ENCODE data around the gene MAS1L.

The MAS1L gene

GRCh38 chr6:29496961-29497360 is 9.2 kb upstream of the MAS1L start:
- no peaks in the 10 kb centered on the region for H3K9me3 ChIP-seq (ENCODE audit: severe bottlenecking)
- no peak overlapping the region for H3K27ac ChIP-seq
- TF ChIP-seq CTCF (IDR thresholded peaks at IDR 0.05; ENCODE audit: low read depth, low read length) = no peak
- DNase-seq = no peak
- no peaks in the 10 kb centered on the region for H3K27me3 ChIP-seq (ENCODE audit: insufficient read depth, low read depth, severe bottlenecking)
- H3K4me3 ChIP-seq (ENCODE audit: low read depth, low read length) = no peak overlapping the region
- H3K36me3 ChIP-seq = no peaks in the 10 kb centered on the region

GRCh38 chr6:29495571-29495970 is 7.8 kb upstream of the MAS1L start:
- no peak for DNase-seq
- no peak overlapping the region for H3K27ac ChIP-seq
- H3K4me3 ChIP-seq (ENCODE audit: low read depth, low read length) = no peak overlapping the region
- H3K27me3 ChIP-seq (ENCODE audit: insufficient read depth, low read depth, severe bottlenecking) = no peaks in the 10 kb centered on the region
- no peak for TF ChIP-seq CTCF (IDR thresholded peaks at IDR 0.05; ENCODE audit: low read depth, low read length)
- H3K9me3 ChIP-seq (ENCODE audit: severe bottlenecking) = no peaks in the 10 kb centered on the region
- no peaks in the 10 kb centered on the region for H3K36me3 ChIP-seq

- H3K9me3 ChIP-seq (ENCODE audit: severe bottlenecking) = no peaks in the 10 kb centered on the region
- no peak for DNase-seq
- no peaks in the 10 kb centered on the region for H3K36me3 ChIP-seq
- H3K4me3 ChIP-seq (ENCODE audit: low read depth, low read length) = no peak overlapping the region
- no peaks in the 10 kb centered on the region for H3K27me3 ChIP-seq (ENCODE audit: insufficient read depth, low read depth, severe bottlenecking)
- no peak overlapping the region for H3K27ac ChIP-seq
- no peak for TF ChIP-seq CTCF (IDR thresholded peaks at IDR 0.05; ENCODE audit: low read depth, low read length)
Observed at GRCh38 chr6:29494131-29494530, 6.4 kb upstream of the MAS1L start.

GRCh38 chr6:29493261-29493660 is 5.5 kb upstream of the MAS1L start:
- no peaks in the 10 kb centered on the region for H3K27me3 ChIP-seq (ENCODE audit: insufficient read depth, low read depth, severe bottlenecking)
- no peak for DNase-seq
- no peaks in the 10 kb centered on the region for H3K36me3 ChIP-seq
- H3K27ac ChIP-seq = no peak overlapping the region
- no peak for TF ChIP-seq CTCF (IDR thresholded peaks at IDR 0.05; ENCODE audit: low read depth, low read length)
- no peaks in the 10 kb centered on the region for H3K9me3 ChIP-seq (ENCODE audit: severe bottlenecking)
- no peak overlapping the region for H3K4me3 ChIP-seq (ENCODE audit: low read depth, low read length)

GRCh38 chr6:29491574-29491973 is 3.8 kb upstream of the MAS1L start:
- Histone ChIP-seq H3K27me3 (ENCODE audit: insufficient read depth, low read depth, severe bottlenecking) (no peaks in the 10 kb centered on the region), H3K4me3 (ENCODE audit: low read depth, low read length) (no peak overlapping the region), H3K9me3 (ENCODE audit: severe bottlenecking) (no peaks in the 10 kb centered on the region), H3K36me3 (no peaks in the 10 kb centered on the region), H3K27ac (no peak overlapping the region)
- no peak for DNase-seq
- no peak for TF ChIP-seq CTCF (IDR thresholded peaks at IDR 0.05; ENCODE audit: low read depth, low read length)

- DNase-seq = no peak
- H3K4me3 ChIP-seq (ENCODE audit: low read depth, low read length) = no peak overlapping the region
- H3K27ac ChIP-seq = no peak overlapping the region
- no peaks in the 10 kb centered on the region for H3K36me3 ChIP-seq
- H3K9me3 ChIP-seq (ENCODE audit: severe bottlenecking) = no peaks in the 10 kb centered on the region
- TF ChIP-seq CTCF (IDR thresholded peaks at IDR 0.05; ENCODE audit: low read depth, low read length) = no peak
- H3K27me3 ChIP-seq (ENCODE audit: insufficient read depth, low read depth, severe bottlenecking) = no peaks in the 10 kb centered on the region
Observed at GRCh38 chr6:29490552-29490951, 2.8 kb upstream of the MAS1L start.
